Germinal center (tissue), 1 donor: ENCODE measurements around the gene ZNF765.
"Not testable (repeated sequence)": the region's sequence is repeated elsewhere in the genome, so short reads cannot be mapped to it uniquely, and the experiment has no call there.

ENCODE experiments used
- DNase-seq: peaks from one replicate; pipeline ENCODE4 v3.0.0; 2012; ENCODE audit warnings: mixed read lengths, low spot score

Gene ZNF765

DNA sequence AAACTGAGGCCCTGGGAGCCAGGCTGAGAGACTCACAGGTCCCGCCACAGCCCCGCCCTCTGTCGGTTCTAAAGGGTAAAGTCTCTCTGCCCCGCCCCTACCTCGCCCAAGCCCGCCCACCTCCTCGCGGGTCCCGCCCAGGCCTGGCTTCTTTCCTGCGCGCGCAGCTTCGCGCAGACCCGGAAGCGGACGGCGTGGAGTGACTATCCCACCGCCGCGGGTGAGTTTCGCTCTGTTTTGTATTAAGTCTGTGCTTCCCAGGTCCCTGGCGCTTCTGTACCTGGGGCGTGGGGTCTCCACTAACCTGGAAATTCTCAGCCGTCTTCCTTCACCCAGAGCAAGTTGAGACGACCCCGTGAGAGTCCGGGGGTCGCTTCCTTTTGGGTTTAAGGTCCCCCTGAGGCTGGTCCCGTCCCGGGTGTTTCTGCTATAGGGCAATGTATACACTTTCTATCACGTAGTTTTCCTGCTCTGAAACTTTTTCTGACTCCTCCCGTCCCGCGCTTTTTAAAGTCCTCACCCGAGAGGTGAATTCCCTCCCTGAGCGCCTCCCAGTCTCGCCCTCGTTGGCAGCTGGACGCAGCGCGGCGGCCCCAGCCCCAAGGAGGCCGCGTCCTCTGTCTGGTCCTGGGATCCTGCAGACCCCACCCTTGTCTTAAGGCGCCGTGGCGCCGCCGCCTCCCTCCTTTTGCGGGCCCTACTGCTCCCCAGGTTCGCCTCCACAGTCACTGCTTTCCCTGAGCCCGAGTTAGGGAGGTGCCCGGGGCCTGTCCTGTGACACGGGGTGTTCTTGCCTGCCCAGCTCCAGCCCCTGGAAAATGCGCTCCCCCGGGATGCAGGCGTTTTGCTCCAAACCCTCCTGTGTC lies at the start of gene ZNF765:
Gene ZNF765, plus strand, starts transcription at position 176 of the 866 bp plus-strand sequence. CDS start 2,867 bp downstream, outside the sequence.
- peak; percentile 95 for DNase-seq

- no peak for DNase-seq
Measured at GRCh38 chr19:53355739-53356138, 39.2 kb upstream of the ZNF765 start.

GRCh38 chr19:53357821-53358581 lies 36.9 kb upstream of the ZNF765 start:
- DNase-seq = peak; percentile 3

DNA sequence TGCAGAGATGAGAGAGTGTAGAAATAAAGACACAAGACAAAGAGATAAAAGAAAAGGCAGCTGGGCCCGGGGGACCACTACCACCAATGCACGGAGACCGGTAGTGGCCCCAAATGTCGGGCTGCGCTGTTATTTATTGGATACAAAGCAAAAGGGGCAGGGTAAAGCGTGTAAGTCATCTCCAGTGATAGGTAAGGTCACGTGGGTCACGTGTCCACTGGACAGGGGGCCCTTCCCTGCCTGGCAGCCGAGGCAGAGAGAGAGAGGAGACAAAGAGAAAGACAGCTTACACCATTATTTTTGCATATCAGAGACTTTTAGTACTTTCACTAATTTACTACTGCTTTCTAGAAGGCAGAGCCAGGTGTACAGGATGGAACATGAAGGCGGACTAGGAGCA lies 34.9 kb upstream of the ZNF765 start:
- not testable (repeated sequence) for DNase-seq

DNA sequence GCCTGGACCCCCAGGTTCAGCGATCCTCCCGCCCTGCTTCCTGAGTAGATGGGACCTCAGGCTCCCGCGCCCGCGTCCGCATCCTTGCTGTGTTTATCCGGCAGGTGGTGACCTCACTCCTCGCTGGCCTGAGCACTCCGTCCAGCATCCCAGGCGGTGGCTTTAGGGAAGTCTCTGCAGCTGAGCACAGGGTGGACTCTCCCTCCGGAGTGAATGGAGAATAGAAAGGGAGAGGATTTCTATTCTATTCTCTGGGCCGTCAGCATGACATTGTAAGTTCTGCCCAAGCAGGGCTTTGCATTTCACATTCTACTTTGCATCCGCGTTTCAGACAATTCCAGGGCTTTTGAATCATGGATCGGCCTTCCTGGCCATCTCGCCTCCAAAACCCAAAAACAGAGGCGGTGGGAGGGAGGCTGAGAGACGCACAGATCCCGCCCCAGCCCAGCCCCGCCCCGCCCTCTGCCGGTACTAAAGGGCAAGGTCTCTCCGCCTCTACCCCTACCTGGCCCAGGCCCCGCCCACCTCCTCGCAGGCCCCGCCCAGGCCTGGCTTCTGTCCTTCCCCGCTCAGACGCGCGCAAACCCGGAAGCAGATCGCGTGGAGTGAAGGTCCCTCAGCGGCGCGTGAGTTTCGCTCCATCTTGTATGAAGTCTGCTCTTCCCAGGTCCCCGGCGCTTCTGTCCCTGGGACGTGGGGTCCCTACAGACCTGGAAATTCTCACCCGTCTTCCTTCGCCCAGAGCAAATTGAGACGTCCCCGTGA lies 29.6 kb upstream of the ZNF765 start, which contains the start of gene ZNF525:
Gene ZNF525, plus strand, starts transcription at position 572 of the 765 bp plus-strand sequence. CDS start 6,577 bp downstream, outside the sequence.
- peak; percentile 96 for DNase-seq

DNA sequence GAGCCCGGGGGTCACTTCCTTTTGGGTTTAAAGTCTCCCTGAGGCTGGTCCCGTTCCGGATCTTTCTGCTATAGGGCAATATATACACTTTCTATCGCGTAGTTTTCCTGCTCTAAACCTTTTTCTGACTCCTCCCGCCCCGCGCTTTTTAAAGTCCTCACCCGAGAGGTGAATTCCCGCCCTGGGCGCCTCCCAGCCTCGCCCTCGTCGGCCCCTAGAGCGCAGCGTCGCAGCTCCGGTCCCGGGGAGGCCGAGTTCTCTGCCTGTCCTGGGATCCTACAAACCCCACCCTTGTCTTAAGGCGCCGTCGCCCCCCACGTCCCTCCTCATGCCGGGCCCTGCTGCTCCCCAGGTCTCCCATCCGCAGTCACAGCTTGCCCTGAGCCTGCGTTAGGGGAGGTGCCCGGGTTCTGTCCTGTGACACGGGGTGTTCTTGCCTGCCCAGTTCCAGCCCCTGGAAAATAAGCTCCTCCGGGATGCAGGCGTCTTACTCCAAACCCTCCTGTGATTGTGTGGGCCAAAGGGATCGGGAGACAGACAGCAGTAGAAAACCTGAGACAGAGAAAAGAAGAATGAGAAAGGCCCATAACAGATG lies 29.0 kb upstream of the ZNF765 start:
- peak; percentile 18 for DNase-seq

GRCh38 chr19:53372196-53372595 lies 22.8 kb upstream of the ZNF765 start:
- DNase-seq = no peak

- no peak for DNase-seq
Measured at GRCh38 chr19:53374288-53374687, 20.7 kb upstream of the ZNF765 start.

DNA sequence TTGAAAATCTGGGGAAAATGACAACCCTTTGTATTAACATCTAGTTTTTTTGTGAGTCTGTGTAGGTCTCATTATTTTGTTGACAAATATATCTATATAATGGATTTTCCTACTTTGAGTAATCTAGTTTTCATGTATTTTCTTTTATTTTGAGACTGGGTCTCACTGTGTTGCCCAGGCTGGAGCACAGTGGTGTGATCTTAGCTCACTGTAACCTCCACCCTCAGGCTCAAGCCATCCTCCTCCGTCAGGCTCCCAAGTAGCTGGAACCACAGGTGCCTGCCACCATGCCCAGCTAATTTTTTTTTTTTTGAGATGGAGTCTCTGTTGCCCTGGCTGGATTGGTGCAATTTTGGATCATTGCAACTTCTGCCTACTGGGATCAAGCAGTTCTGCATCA lies 20.2 kb upstream of the ZNF765 start:
- no peak for DNase-seq

DNA sequence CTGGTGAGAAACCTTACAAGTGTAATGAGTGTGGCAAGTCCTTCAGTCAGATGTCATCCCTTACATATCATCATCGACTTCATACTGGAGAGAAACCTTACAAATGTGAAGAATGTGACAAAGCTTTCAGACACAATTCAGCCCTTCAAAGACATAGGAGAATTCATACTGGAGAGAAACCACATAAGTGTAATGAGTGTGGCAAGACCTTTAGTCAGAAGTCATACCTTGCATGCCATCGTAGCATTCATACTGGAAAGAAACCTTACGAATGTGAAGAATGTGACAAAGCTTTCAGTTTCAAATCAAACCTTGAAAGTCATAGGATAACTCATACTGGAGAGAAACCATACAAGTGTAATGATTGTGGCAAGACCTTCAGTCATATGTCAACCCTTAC lies 13.6 kb upstream of the ZNF765 start:
- DNase-seq = no peak

GRCh38 chr19:53388168-53388567 lies 6.8 kb upstream of the ZNF765 start:
- DNase-seq = no peak

DNA sequence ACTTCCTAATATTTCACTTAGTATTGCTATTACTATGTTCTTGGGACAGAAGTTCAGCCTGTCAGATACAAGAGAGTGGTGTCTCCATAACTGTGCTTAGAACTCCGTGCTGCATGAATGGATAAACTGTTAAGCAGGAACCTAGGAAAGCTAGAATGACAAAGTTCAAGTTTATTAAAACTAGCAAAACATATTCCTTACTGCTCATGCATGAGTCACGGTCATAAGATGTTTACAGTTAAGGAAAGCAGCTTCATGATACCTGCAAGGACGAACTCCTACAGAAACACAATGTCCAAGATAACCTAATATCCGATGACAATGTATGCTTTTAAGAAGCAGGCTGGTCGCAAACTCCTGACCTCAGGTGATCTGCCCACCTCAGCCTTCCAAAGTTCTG lies 6.0 kb upstream of the ZNF765 start:
- DNase-seq = no peak

- DNase-seq = no peak
Measured at GRCh38 chr19:53389571-53389970, 5.4 kb upstream of the ZNF765 start.

DNA sequence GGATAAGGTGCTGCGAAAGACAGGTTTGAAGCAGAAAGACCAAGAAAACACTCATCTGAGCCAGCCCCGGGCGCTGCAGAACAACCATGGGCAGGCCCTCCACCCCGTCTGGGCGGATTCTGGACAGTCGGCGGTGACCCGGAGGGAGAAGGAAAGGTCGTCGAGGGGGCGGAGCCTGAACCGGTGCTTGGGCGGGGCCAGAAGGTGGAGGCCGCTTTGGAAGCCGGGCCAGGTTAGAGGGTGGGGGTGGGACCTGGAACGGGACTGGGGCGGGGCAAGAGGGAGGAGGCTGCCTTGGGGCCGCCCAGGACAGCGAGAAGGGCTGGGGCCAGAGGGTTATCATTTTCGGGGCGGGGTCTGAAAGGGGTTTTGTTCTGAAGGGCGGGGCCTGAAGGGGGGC lies 5.0 kb upstream of the ZNF765 start:
- DNase-seq = no peak

DNA sequence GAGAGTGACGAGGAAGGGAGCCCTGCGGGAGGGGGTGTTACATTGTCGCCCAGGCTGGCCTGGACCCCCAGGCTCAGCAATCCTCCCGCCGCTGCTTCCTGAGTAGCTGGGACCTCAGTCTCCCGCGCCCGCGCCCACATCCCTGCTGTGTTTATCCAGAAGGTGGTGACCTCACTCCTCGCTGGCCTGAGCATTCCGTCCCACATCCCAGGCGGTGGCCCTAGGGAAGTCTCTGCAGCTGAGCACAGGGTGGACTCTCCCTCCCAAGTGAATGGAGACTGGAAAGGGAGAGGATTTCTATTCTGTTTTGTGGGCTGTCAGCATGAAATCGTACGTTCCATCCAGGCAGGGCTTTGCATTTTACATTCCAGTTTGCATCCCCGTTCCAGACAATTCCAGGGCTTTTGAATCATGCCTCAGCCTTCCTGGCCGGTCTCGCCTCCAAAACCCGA lies 401 bp upstream of the ZNF765 start:
- DNase-seq = no peak

GRCh38 chr19:53395840-53396524 lies 1.0 kb downstream of the ZNF765 start:
- DNase-seq = not testable (repeated sequence)

DNA sequence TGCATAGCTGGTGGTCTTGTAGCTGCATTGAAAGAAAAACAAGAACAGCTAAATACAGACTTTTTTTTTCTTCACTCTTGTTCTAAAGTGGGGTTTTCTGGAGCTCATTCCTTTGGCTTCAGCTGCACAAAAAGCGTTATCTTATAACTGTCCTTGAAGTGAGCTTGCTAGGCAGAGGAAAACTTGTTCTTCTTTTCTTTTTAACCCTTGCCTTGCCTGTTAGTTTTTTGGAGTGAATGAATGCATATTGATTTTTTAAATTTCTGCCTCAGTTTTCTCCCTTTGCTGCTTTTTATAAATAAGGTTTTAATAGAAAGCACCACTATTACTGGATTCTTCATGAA lies 1.5 kb downstream of the ZNF765 start:
- no peak for DNase-seq

DNA sequence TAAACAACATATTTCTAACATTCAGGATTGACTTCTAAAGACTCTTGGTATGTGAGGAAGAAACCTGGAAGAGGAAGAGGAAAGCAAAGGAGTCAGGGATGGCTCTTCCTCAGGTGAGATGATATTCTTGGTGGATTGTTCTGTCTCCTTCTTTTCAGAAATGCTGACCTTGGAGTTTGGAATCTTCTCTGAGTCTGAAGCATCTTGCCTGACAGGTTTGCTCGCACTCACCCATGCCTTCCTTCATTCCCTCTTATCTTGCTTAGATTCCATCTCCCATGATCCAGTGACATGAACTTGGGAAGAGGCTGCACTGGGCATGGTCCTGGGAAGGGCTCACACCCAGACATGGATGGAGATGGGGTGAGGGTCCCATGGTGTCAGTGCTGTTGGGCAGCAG lies 3.0 kb downstream of the ZNF765 start:
- not testable (repeated sequence) for DNase-seq

DNA sequence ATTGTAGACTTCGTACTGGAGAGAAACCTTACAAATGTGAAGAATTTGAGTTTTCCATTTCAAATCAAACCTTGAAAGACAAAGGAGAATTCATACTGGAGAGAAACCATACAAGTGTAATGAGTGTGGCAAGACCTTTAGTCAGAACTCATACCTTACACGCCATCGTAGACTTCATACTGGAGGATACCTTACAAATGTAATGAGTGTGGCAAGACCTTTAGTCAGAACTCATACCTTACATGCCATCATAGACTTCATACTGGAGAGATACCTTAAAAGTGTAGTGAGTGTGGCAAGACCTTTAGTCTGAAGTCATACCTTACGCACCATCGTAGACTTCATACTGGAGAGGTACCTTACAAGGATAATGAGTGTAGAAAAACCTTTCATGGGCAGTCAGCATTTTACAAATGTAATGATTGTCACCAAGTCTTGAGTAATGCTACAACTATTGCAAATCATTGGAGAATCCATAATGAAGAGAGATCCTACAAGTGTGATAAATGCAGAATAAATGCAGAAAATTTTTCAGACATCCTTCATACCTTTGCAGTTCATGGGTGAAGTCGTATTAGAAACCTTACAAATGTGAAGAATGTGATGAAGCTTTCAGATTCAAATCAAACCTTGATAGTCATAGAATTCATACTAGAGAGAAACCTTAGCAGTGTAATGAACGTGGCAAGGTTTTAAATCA lies 14.7 kb downstream of the ZNF765 start:
- DNase-seq = no peak

DNA sequence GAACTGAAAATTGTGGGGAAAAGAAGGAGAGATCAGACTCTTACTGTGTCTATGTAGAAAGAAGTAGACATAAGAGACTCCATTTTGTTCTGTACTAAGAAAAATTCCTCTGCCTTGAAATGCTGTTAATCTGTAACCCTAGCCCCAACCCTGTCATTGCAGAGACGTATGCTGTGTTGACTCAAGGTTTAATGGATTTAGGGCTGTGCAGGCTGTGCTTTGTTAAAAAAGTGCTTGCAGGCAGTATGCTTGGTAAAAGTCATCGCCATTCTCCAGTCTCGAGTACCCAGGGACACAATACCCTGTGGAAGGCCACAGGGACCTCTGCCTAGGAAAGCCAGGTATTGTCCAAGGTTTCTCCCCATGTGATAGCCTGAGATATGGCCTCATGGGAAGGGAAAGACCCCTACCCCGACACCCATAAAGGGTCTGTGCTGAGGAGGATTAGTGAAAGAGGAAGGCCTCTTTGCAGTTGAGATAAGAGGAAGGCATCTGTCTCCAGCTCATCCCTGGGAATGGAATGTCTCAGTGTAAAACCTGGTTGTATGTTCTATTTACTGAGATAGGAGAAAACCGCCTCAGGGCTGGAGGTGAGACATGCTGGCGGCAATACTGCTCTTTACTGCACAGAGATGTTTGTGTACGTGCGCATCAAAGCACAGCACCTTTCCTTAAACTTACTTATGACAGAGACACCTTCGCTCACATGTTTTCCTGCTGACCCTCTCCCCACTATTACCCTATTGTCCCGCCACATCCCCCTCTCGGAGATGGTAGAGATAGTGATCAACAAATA lies 25.8 kb downstream of the ZNF765 start:
- DNase-seq = not testable (repeated sequence)
